GM18909 (cell line): ENCODE measurements around the gene RRP36.

Source experiments
- ATAC-seq: cut with Tn5 transposase; IDR thresholded peaks from one replicate; pipeline ENCODE4 v1.9.1; 2021; ENCODE audit warnings: mild to moderate bottlenecking; ENCODE audit not compliant: unreplicated experiment, poor library complexity

The RRP36 gene

DNA sequence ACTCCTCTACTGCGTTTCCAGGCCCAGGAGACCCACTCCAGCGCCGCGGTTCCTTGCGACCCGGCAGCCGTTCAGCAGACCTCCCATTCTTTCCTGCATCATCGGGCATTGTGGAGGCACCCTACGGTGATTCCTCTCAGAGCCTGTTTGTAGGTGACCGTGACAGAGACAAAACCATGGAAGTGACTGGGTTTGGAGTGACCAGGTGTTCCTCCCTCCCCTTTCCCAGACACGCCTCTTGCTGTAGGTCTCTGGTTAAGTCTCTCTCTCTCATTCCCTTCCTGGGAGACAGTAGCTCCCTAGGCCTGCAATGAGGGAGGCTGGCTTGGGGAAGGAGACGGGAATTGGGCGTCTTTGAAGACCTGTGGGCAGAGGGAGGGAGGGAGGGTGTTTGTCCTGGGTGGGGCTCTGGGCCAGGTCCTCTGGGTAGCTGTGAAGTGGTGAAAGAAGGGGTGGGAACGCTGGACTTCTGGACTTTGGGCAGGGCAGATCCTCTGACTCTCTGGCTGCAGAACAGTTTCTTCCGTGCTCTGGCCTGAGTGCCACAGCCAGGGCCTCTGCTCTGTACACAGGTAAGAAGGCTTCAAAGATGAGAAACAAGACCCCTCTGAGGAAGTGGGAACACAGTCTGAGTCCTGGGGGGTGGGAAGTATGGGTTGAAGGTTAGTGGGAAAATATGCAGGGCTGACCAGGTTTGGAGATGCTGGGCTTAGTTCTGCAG lies 38.8 kb downstream of the RRP36 start:
- ATAC-seq: no peak

DNA sequence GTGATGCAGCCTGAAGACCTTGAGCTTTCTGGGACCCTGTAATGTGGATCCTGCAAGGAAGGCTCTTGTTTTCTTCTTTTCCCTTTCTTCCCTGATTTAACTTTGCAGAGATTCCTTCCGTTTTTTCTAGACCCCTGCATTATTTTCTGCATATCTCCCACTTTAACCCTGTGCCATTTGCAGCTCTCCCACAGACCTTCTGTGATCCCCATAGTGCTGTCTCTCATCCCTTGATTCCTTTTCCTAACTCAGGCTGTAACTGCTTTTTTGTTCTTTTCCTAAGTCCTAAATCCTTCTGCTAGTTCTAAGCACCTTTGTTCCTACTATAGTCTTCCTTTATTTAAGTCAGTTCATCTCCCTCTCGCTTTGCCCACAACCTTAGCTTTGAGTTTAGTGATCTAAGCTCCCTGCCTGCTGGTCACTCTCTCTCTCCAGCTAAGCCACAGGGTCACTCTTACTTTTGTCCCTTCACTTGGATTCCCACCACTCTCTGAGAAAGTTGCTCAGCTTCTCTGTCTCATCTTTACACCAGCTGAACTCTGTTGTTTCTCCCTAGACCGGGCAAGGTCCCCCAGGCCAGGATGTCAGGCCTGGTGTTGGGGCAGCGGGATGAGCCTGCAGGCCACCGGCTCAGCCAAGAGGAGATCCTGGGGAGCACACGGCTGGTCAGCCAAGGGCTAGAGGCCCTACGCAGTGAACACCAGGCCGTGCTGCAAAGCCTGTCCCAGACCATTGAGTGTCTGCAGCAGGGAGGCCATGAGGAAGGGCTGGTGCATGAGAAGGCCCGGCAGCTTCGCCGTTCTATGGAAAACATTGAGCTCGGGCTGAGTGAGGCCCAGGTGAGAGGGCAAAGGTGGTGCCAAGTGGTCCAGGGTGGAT lies 39.6 kb downstream of the RRP36 start:
- no peak for ATAC-seq

DNA sequence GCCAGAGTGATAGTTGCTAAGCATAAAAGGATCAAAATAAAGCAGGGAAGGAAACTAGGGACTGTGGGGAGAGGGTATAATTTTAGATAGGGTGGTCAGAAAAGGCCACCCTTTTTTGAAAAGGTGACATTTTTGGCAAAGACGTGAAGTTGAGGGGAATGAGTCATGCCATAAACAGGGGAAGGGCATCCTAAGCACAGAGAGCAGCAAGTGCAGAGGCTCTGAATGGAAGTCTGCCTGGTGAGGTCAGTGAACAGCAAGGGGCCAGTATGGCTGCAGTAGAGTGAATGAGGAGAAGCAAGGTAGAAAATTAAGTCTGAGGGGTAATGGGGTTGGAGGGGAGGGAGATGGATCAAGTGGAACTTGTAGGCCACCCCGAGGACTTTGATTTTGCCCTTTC lies 40.4 kb downstream of the RRP36 start:
- no peak for ATAC-seq

DNA sequence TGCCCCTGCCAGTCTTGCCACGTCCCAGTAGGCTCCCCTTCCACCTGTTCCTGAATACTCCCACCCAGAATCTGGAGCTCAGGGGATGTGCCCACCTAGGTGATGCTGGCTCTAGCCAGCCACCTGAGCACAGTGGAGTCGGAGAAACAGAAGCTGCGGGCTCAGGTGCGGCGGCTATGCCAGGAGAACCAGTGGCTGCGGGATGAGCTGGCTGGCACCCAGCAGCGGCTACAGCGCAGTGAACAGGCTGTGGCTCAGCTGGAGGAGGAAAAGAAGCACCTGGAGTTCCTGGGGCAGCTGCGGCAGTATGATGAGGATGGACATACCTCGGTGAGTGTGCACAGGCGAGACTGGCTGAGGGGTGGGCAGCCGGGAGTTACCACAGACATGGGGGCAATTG lies 41.4 kb downstream of the RRP36 start:
- ATAC-seq: no peak

DNA sequence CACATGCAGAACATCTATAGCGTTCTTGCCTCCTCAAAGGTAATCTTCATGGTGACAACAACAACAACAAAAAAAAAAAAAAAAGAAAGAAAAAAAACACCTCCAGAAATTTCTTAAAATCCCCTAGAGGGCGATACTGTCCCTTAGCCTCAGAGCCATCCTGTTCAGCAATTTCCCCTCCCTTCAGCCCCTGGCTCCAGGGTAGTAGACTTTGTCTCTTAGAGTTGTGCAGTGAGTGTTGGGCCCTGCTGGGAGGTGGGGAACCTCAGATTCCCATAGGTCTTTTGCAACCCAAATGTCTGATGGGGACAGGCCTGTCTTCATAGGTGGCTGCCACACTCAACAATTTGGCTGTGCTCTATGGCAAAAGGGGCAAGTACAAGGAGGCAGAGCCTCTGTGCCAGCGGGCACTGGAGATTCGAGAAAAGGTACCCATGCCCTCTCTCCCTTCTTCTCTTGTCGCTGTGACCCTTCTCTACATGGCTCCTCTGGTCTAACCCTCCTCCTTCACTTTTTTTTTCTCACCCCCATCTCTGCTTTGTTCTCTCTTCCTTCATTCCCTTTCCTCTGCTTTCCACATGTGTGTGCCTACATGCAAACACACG lies 48.7 kb downstream of the RRP36 start:
- ATAC-seq: no peak

DNA sequence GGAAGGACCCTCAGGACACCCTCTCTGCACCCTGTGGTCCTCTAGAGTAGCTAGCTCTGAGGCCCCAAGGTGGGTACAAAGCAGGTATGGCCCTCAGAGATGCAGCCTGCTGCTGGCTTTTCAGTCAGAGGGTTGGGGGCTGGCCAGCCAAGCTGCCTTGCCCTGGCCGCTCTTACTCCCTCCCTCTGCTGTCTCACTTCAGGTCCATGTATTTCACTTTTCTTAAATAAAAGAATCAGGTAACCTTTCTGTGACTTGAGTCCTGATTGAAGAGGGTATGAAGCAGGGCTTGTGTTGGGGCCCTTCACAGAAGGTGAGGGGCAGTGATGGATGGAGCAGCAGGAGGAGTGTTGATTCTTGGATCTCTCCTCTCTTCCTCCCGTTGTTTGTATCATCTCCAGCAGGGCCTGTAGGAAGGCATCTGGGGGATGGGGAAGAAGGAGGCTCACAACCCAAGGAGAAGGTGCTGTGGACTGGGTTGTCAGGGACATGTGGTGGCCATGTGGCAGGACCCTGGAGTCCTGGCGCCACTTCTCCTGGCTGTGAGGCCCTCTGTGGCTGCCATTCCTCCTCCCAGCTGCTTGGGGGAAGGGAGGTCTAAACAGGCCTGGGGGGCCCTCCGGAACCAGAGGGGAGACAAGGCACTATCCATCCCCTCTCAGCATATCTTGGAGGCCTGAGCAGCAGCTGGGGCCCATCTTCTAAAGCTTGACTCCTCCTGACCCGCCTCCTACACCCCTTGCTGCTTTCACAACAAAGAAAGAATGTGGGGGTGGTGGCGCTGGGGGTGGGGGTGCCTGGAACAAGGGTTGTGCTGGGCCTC lies 53.6 kb downstream of the RRP36 start:
- ATAC-seq: no peak

DNA sequence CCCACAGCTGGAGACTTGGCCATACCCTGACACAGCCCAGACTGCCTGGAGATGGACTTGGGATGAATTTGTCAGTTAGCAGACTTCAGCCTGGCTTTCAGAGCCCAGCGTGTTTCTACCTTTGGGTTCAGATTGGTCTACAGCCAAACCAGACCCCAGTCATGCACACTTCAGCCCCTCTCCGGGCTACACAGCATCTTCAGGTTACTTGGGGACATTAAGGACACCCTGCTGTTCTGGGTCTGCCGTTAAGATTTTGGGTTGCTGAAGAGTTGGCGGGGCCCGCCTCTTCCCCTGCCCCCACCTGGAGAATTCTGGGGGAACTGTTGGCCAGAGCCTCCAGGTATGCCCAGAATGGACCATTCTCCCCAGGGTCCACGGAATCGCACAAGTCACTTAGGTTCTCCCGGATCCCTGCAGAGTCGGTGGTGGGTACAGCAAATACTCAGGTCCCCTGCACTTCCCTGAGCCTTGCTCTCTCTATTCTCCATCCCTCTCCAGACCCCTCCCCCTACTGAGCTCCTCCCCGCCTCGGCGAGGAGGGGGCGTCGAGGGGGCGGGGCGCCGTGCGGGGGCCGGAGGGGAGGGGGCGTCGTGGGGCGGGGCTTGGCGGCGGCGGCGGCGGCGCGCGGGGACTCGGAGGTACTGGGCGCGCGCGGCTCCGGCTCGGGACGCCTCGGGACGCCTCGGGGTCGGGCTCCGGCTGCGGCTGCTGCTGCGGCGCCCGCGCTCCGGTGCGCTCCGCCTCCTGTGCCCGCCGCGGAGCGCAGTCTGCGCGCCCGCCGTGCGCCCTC lies 54.4 kb downstream of the RRP36 start, which contains the start of gene PTK7:
TSS of gene PTK7 (plus strand) at position 645 of the 794 bp plus-strand sequence. CDS start 175 bp downstream, outside the sequence.
- ATAC-seq: no peak

DNA sequence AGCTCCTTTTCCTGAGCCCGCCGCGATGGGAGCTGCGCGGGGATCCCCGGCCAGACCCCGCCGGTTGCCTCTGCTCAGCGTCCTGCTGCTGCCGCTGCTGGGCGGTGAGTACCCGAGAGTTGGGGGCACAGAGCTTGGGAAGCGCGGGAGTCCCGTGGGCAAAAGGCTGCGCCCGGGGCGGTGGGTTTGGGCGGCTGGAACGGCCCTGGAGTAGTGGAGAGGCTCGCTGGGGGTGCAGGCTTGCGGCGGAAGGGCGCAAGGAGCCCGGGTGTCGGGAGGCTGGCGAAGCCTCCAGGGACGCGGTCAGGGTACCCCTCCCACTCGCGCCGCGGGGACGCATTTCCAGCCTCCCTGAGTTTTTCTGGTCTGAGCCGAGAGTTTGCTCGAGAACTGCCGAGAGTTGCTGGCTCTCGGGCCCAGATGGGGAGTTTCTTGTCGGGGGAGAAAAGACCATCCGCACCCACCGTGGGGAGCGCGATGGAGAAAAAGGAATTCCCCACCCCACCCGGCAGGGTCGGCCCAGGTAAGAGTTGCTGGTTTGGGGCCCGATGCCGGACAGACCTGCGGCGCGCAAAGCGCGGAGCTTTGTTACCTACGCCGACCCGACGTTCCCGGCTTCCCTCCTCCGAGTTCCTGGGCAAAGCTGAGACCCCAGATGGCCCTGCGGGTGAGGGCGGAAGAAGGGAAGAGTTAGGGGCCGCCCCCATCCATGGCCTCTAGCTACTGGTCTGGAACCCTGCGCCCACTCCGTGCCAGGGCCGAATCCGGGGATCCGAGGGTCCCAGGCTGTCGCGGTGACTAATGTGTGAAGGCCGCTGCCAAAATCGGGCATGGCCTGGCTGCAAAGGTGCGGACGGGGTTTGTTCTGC lies 55.3 kb downstream of the RRP36 start:
- ATAC-seq: no peak

DNA sequence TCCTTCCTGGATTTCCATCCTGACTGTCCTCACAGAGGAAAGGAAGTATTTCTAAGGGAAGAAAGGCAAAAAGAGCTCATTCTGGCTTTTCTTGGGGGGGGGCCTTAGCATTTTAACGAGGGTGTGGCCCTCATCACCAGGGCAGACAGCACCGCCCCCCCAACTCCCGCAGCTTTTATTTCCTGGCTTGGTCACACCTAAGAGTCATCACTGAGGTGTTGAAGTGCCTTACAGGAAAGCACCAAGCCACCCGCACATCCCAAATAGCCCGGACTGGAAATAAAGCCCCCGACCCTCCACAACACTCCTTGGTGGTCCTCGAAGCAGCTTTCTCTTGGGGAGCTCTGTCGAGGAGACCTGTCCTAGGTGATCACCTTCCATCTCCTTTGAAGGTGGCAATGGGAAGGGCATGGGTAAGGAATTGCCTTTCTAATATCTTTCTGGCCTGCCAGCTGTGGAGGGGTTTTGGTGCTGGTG lies 55.9 kb downstream of the RRP36 start:
- no peak for ATAC-seq

DNA sequence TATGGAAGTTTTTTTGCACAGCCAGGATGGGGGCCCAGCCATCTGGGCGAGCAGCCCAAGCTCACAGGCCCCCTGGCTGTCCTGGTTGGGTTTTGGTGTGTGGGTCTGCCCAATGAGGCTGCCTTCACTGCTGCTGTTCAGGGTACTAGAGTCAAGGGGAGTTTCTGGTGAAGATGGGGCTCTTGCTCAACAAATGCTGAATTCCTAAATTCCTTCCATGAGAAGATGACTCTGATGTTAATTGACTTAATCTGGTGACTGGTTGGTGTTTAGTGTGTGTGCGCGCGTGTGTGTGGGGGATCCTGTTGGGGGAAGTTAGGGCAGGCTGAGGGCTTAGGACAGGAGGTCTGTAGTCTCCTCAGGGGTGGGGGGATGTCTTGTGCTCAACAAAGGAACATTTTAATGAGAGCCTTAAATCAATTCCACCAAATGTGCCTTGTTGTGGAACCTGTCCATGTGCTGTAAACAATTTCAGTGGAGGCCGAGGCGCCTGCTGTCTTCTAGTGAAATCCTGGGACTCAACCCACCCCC lies 56.6 kb downstream of the RRP36 start:
- ATAC-seq: no peak

DNA sequence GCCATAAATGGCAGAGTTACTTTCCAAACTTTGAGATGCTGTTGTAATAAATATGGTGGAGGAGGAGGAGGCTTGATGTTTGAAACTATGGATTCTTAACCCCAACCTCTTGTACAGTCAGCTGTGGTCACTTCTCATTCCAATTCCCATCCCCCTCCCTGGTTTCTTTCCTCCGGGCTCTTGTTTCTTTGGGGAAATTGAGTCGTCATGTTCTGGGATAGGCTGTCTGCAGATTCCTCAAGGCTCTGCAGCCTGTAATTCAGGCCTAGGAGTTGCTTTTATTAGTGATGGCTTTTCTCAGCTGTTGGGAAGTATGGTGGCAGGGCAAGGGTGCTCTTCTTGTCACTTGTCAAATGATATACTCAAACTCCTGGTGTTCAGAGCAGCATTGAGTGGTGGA lies 57.3 kb downstream of the RRP36 start:
- no peak for ATAC-seq
